ENCODE data around the gene WDR43. TPM values are rescaled to one million over a fixed set of nuclear protein-coding genes. Genes with fewer than 3 reads are reported as not detected.

The WDR43 gene
- total and polyA plus RNA-seq, 9 of the 15 experiments (the other 6 are each of a cell fraction or from before 2014, with no cell fraction given): 34.6 to 197 (median 105) TPM

- TF ChIP-seq MXI1 (IDR thresholded peaks at IDR 0.05; ENCODE audit: low read depth, low read length): peak; percentile 94
These were observed 874 bp downstream of the WDR43 start (continued) for GRCh38 chr2:28895189-28895893.

GRCh38 chr2:28896906-28897305 is 2.4 kb downstream of the WDR43 start:
- no peak overlapping the region for H3K27ac ChIP-seq (ENCODE audit: extremely low read depth, low read depth, low read length)
- no peaks in the 10 kb centered on the region for H3K9me3 ChIP-seq (replicated peaks; ENCODE audit: control insufficient read depth, insufficient read depth, low read depth, low read length)
- peaks cover 43% of the 10 kb centered on the region for H4K20me1 ChIP-seq (replicated peaks; ENCODE audit: control insufficient read depth, insufficient read depth, low read length)
- ChIA-PET POLR2A (interaction anchor here (0.8 to 3.6 kb wide), 5 partner anchors 7 to 26 kb away, joined by 3 to 30 read pairs (median 4); partner anchors contain the start of gene TRMT61B), CTCF (ENCODE audit: low intra/inter-chr PET ratio) (no interaction called here)
- H3K4me3 ChIP-seq: peak overlapping the region; percentile 94
- peaks cover 76% of the 10 kb centered on the region for H3K79me2 ChIP-seq (ENCODE audit: control insufficient read depth, insufficient read depth, low read length)
- H3K4me2 ChIP-seq (ENCODE audit: insufficient read depth, low read length): peak overlapping the region; percentile 98
- H2AFZ ChIP-seq (ENCODE audit: low read depth, low read length): no peak overlapping the region
- peaks cover 7 to 21% of the 10 kb centered on the region in 2 experiments; a peak in 4 of 5 replicates for H3K4me1 ChIP-seq (replicated peaks in 1 of 2; ENCODE audit: control insufficient read depth in 2 of 2, insufficient read depth in 2 of 2, low read length in 2 of 2)
- peaks cover 58% of the 10 kb centered on the region for H3K36me3 ChIP-seq (ENCODE audit: control insufficient read depth, insufficient read depth, low read length)
- TF ChIP-seq MNT (conservative IDR thresholded peaks at IDR 0.05): 0 out of 4 replicates have a peak, but pooled peaks of 1 of the 2 experiments have one; percentile 14
- TF ChIP-seq AFF1 (IDR thresholded peaks at IDR 0.05; ENCODE audit: low read depth in 1 of 2, partially characterized antibody in 2 of 2): no peak
- TF ChIP-seq, protein P1, sequence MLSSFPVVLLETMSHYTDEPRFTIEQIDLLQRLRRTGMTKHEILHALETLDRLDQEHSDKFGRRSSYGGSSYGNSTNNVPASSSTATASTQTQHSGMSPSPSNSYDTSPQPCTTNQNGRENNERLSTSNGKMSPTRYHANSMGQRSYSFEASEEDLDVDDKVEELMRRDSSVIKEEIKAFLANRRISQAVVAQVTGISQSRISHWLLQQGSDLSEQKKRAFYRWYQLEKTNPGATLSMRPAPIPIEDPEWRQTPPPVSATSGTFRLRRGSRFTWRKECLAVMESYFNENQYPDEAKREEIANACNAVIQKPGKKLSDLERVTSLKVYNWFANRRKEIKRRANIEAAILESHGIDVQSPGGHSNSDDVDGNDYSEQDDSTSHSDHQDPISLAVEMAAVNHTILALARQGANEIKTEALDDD (IDR thresholded peaks at IDR 0.05): no peak
- TF ChIP-seq RFX1 (IDR thresholded peaks at IDR 0.05): no peak
- no peak for TF ChIP-seq RB1 (IDR thresholded peaks at IDR 0.05; ENCODE audit: low read depth)
- TF ChIP-seq MEF2D (tag; conservative IDR thresholded peaks at IDR 0.05; ENCODE audit: low read depth): no peak
- H3K27me3 ChIP-seq (ENCODE audit: control insufficient read depth in 2 of 2, insufficient read depth in 2 of 2, low read length in 2 of 2): no peaks in the 10 kb centered on the region
- peak; percentile 48 for FAIRE-seq
- H3K9me1 ChIP-seq (ENCODE audit: control insufficient read depth, insufficient read depth, low read length): no peaks in the 10 kb centered on the region
- DNase-seq (ENCODE audit: extremely low read depth in 1 of 4, low spot score in 3 of 4): peak in 1 of 4 experiments; percentile 19
- no TSS peak for BruUV-seq (replicated peaks)
- WGBS (ENCODE audit: insufficient coverage, low coverage, missing lambda C conversion rate): 0% methylated on average over 2 of the region's 2 CpGs
- ATAC-seq: no peak
- intact Hi-C loops (cut with micrococcal nuclease): loop anchor here (5.0 kb wide), 1 partner anchor 70 kb away; no protein-coding TSS in a partner anchor
- H3K9ac ChIP-seq (ENCODE audit: insufficient read depth in 1 of 2, low read depth in 2 of 2, low read length in 2 of 2): peak overlapping the region in 1 of 2 experiments; percentile 98; a peak in 1 of 4 replicates
- in situ Hi-C loops (cut with MboI): no loop called here
